DMS79 treated with DMSO at 0.1 percent for 48 hours (cell line): ENCODE measurements around the gene UBALD2.
"Not testable (repeated sequence)": the region's sequence is repeated elsewhere in the genome, so short reads cannot be mapped to it uniquely, and the experiment has no call there.

Source experiments
- DNase-seq: peaks from one replicate; lab custom pipeline; 2025; lab: John Stamatoyannopoulos, UW

The UBALD2 gene

GRCh38 chr17:76246080-76247066 is 18.8 kb upstream of the UBALD2 start:
- DNase-seq, result no peak

- no peak for DNase-seq
Observed at GRCh38 chr17:76247304-76247703, 17.8 kb upstream of the UBALD2 start.

- no peak for DNase-seq
Observed at GRCh38 chr17:76248013-76248782, 16.9 kb upstream of the UBALD2 start.

- no peak for DNase-seq
Observed at GRCh38 chr17:76250141-76250540, 15.0 kb upstream of the UBALD2 start.

GRCh38 chr17:76251478-76252039 is 13.6 kb upstream of the UBALD2 start:
- no peak for DNase-seq

- DNase-seq, result no peak
Observed at GRCh38 chr17:76252040-76252954, 12.9 kb upstream of the UBALD2 start.

GRCh38 chr17:76252967-76253766 is 12.0 kb upstream of the UBALD2 start:
- not testable (repeated sequence) for DNase-seq

- DNase-seq, result no peak
Observed at GRCh38 chr17:76253841-76254240, 11.3 kb upstream of the UBALD2 start.

- no peak for DNase-seq
Observed at GRCh38 chr17:76254275-76254674, 10.9 kb upstream of the UBALD2 start.

- DNase-seq, result no peak
Observed at GRCh38 chr17:76255801-76256429, 9.2 kb upstream of the UBALD2 start.

- not testable (repeated sequence) for DNase-seq
Observed at GRCh38 chr17:76256430-76257050, 8.6 kb upstream of the UBALD2 start.

GRCh38 chr17:76260220-76260619 is 4.9 kb upstream of the UBALD2 start:
- no peak for DNase-seq

- no peak for DNase-seq
Observed at GRCh38 chr17:76260669-76261068, 4.5 kb upstream of the UBALD2 start.

- no peak for DNase-seq
Observed at GRCh38 chr17:76261421-76262215, 3.5 kb upstream of the UBALD2 start.

GRCh38 chr17:76262732-76263344 is 2.3 kb upstream of the UBALD2 start:
- DNase-seq, result no peak

GRCh38 chr17:76263896-76264295 is 1.3 kb upstream of the UBALD2 start:
- no peak for DNase-seq

- DNase-seq, result peak; percentile 41
Observed at GRCh38 chr17:76264425-76264754, 758 bp upstream of the UBALD2 start.

GRCh38 chr17:76265624-76266243 is 586 bp downstream of the UBALD2 start:
- no peak for DNase-seq
